ENCODE measurements around the gene CD28. TPM values are rescaled to one million over a fixed set of nuclear protein-coding genes. Genes with fewer than 3 reads are reported as not detected.

Gene CD28
- total and polyA plus RNA-seq, 7 experiments from 2014 or later, result 52.2 to 224 (median 113) TPM

- Histone ChIP-seq H3K36me3 (ENCODE audit: control insufficient read depth in 2 of 3, insufficient read depth in 3 of 3, low read length in 3 of 3) (peaks cover 17 to 43% (median 33%) of the 10 kb centered on the region in 3 experiments), H3K27ac (ENCODE audit: low read depth, low read length) (peak overlapping the region; percentile 43)
- peaks cover 45 to 96% (median 91%) of the 10 kb centered on the region in 7 donors for H3K4me1 Mint-ChIP-seq
Observed at GRCh38 chr2:203730076-203730729, 23.8 kb downstream of the CD28 start.

GRCh38 chr2:203730883-203731282, 24.4 kb downstream of the CD28 start:
- Histone ChIP-seq H3K27me3 (ENCODE audit: control insufficient read depth in 2 of 2, insufficient read depth in 2 of 2, low read length in 2 of 2) (no peaks in the 10 kb centered on the region), H3K36me3 (ENCODE audit: control insufficient read depth in 2 of 3, insufficient read depth in 3 of 3, low read length in 3 of 3) (peaks cover 19 to 50% (median 36%) of the 10 kb centered on the region in 3 experiments), H3K27ac (ENCODE audit: low read depth, low read length) (peak overlapping the region; percentile 43), H3K4me3 (ENCODE audit: low read length) (no peak overlapping the region), H3K9me3 (ENCODE audit: control insufficient read depth in 2 of 3, low read length in 3 of 3) (no peaks in the 10 kb centered on the region), H3K4me1 (ENCODE audit: control insufficient read depth in 2 of 2, insufficient read depth in 2 of 2, low read length in 2 of 2) (peaks cover 58 to 78% of the 10 kb centered on the region in 2 donors)
- DNase-seq, result no peak
- no peak for ATAC-seq
- peaks cover 38 to 89% (median 85%) of the 10 kb centered on the region in 5 donors for H3K36me3 Mint-ChIP-seq
- H3K4me3 Mint-ChIP-seq, result peak overlapping the region; percentile 17 to 81 (median 64)
- ChIA-PET POLR2A (interaction anchor here (1.7 to 6.7 kb wide), 3 partner anchors 11 to 21 kb away, joined by 4 to 108 read pairs (median 108); no protein-coding TSS in a partner anchor), CTCF (interaction anchor here (3.7 kb wide), 1 partner anchor 11 kb away, joined by 21 read pairs; no protein-coding TSS in a partner anchor)
- peaks cover 0 to 2% (median 0%) of the 10 kb centered on the region in 11 donors for H3K9me3 Mint-ChIP-seq
- H3K27ac Mint-ChIP-seq, result peak overlapping the region; percentile 86 to 95 (median 90)
- H3K27me3 Mint-ChIP-seq, result no peaks in the 10 kb centered on the region
- peaks cover 44 to 96% (median 91%) of the 10 kb centered on the region in 7 donors for H3K4me1 Mint-ChIP-seq
- intact Hi-C loops (cut with micrococcal nuclease), result loop anchor here in 1 of 2 donors (1.0 to 2.0 kb wide), 4 partner anchors 10 to 52 kb away; no protein-coding TSS in a partner anchor

More at GRCh38 chr2:203730076-203730729, 23.8 kb downstream of the CD28 start:
- no peaks in the 10 kb centered on the region for H3K27me3 Mint-ChIP-seq
- peak overlapping the region in 9 of 10 donors; percentile 23 to 81 (median 67) for H3K4me3 Mint-ChIP-seq
- ChIA-PET POLR2A (interaction anchor here (0.7 to 6.7 kb wide), 8 partner anchors 10 to 137 kb away, joined by 3 to 108 read pairs (median 6); partner anchors contain the start of gene CTLA4), CTCF (interaction anchor here (0.9 to 1.4 kb wide), 3 partner anchors 9 to 10 kb away, joined by 3 to 6 read pairs (median 3); no protein-coding TSS in a partner anchor)
- peak; percentile 39 for ATAC-seq
- Histone ChIP-seq H3K9me3 (ENCODE audit: control insufficient read depth in 2 of 3, low read length in 3 of 3) (no peaks in the 10 kb centered on the region), H3K4me3 (ENCODE audit: low read length) (no peak overlapping the region), H3K27me3 (ENCODE audit: control insufficient read depth in 2 of 2, insufficient read depth in 2 of 2, low read length in 2 of 2) (no peaks in the 10 kb centered on the region), H3K4me1 (ENCODE audit: control insufficient read depth in 2 of 2, insufficient read depth in 2 of 2, low read length in 2 of 2) (peaks cover 64 to 82% of the 10 kb centered on the region in 2 donors)
- intact Hi-C loops (cut with micrococcal nuclease), result loop anchor here in 1 of 2 donors (1.0 to 2.0 kb wide), 4 partner anchors 10 to 53 kb away; no protein-coding TSS in a partner anchor
- no peak for DNase-seq
- H3K27ac Mint-ChIP-seq, result peak overlapping the region; percentile 86 to 95 (median 90)
- H3K36me3 Mint-ChIP-seq, result peaks cover 36 to 86% (median 82%) of the 10 kb centered on the region in 5 donors
- peaks cover 0 to 2% (median 0%) of the 10 kb centered on the region in 11 donors for H3K9me3 Mint-ChIP-seq

GRCh38 chr2:203732092-203732952, 25.9 kb downstream of the CD28 start:
- H3K9me3 Mint-ChIP-seq, result peaks cover 0 to 2% (median 0%) of the 10 kb centered on the region in 11 donors
- H3K27ac Mint-ChIP-seq, result peak overlapping the region; percentile 85 to 97 (median 91)
- POLR2A ChIA-PET, result interaction anchor here (0.6 to 6.7 kb wide), 14 partner anchors 10 to 325 kb away, joined by 3 to 108 read pairs (median 4); partner anchors contain the start of gene CD28
- peak; percentile 30 for ATAC-seq
- no peak for DNase-seq
- Histone ChIP-seq H3K9me3 (ENCODE audit: control insufficient read depth in 2 of 3, low read length in 3 of 3) (no peaks in the 10 kb centered on the region), H3K4me1 (ENCODE audit: control insufficient read depth in 2 of 2, insufficient read depth in 2 of 2, low read length in 2 of 2) (peaks cover 55 to 82% of the 10 kb centered on the region in 2 donors), H3K27ac (ENCODE audit: low read depth, low read length) (peak overlapping the region; percentile 43), H3K27me3 (ENCODE audit: control insufficient read depth in 2 of 2, insufficient read depth in 2 of 2, low read length in 2 of 2) (no peaks in the 10 kb centered on the region), H3K4me3 (ENCODE audit: low read length) (no peak overlapping the region), H3K36me3 (ENCODE audit: control insufficient read depth in 2 of 3, insufficient read depth in 3 of 3, low read length in 3 of 3) (peaks cover 26 to 56% (median 28%) of the 10 kb centered on the region in 3 experiments)
- CTCF ChIA-PET, result interaction anchor here (0.7 to 3.7 kb wide), 10 partner anchors 9 to 506 kb away, joined by 3 to 21 read pairs (median 4); partner anchors contain the start of gene CD28
- no peaks in the 10 kb centered on the region for H3K27me3 Mint-ChIP-seq
- peak overlapping the region; percentile 13 to 81 (median 62) for H3K4me3 Mint-ChIP-seq
- H3K4me1 Mint-ChIP-seq, result peaks cover 47 to 96% (median 91%) of the 10 kb centered on the region in 7 donors
- peaks cover 37 to 88% (median 84%) of the 10 kb centered on the region in 5 donors for H3K36me3 Mint-ChIP-seq
- intact Hi-C loops (cut with micrococcal nuclease), result loop anchor here in 1 of 2 donors (2.0 kb wide), 1 partner anchor 50 kb away; no protein-coding TSS in a partner anchor

GRCh38 chr2:203732953-203733510, 26.6 kb downstream of the CD28 start:
- H3K27ac ChIP-seq (ENCODE audit: low read depth, low read length), result peak overlapping the region; percentile 43
- Mint-ChIP-seq H3K4me1 (peaks cover 51 to 99% (median 95%) of the 10 kb centered on the region in 7 donors), H3K27me3 (no peaks in the 10 kb centered on the region), H3K9me3 (peaks cover 0 to 2% (median 0%) of the 10 kb centered on the region in 11 donors), H3K36me3 (peaks cover 37 to 88% (median 82%) of the 10 kb centered on the region in 5 donors), H3K4me3 (peak overlapping the region; percentile 13 to 81 (median 62)), H3K27ac (peak overlapping the region; percentile 85 to 97 (median 91))
- CTCF ChIA-PET, result interaction anchor here (0.6 to 3.7 kb wide), 13 partner anchors 8 to 507 kb away, joined by 3 to 21 read pairs (median 5); partner anchors contain the start of gene CD28
- ATAC-seq (peak; percentile 44), DNase-seq (no peak)
- peaks cover 62 to 89% of the 10 kb centered on the region in 2 donors for H3K4me1 ChIP-seq (ENCODE audit: control insufficient read depth in 2 of 2, insufficient read depth in 2 of 2, low read length in 2 of 2)
- POLR2A ChIA-PET, result interaction anchor here (0.7 to 6.7 kb wide), 13 partner anchors 9 to 199 kb away, joined by 3 to 108 read pairs (median 5); partner anchors contain the start of gene CD28
- no peaks in the 10 kb centered on the region for H3K27me3 ChIP-seq (ENCODE audit: control insufficient read depth in 2 of 2, insufficient read depth in 2 of 2, low read length in 2 of 2)
- H3K36me3 ChIP-seq (ENCODE audit: control insufficient read depth in 2 of 3, insufficient read depth in 3 of 3, low read length in 3 of 3), result peaks cover 26 to 58% (median 28%) of the 10 kb centered on the region in 3 experiments
- intact Hi-C loops (cut with micrococcal nuclease), result loop anchor here in 1 of 2 donors (1.0 to 2.0 kb wide), 3 partner anchors 8 to 50 kb away; no protein-coding TSS in a partner anchor
- H3K9me3 ChIP-seq (ENCODE audit: control insufficient read depth in 2 of 3, low read length in 3 of 3), result no peaks in the 10 kb centered on the region
- no peak overlapping the region for H3K4me3 ChIP-seq (ENCODE audit: low read length)

- Histone ChIP-seq H3K27ac (ENCODE audit: low read depth, low read length) (peak overlapping the region; percentile 43), H3K4me3 (ENCODE audit: low read length) (no peak overlapping the region), H3K27me3 (ENCODE audit: control insufficient read depth in 2 of 2, insufficient read depth in 2 of 2, low read length in 2 of 2) (no peaks in the 10 kb centered on the region), H3K9me3 (ENCODE audit: control insufficient read depth in 2 of 3, low read length in 3 of 3) (no peaks in the 10 kb centered on the region), H3K4me1 (ENCODE audit: control insufficient read depth in 2 of 2, insufficient read depth in 2 of 2, low read length in 2 of 2) (peaks cover 65 to 89% of the 10 kb centered on the region in 2 donors), H3K36me3 (ENCODE audit: control insufficient read depth in 2 of 3, insufficient read depth in 3 of 3, low read length in 3 of 3) (peaks cover 26 to 63% (median 28%) of the 10 kb centered on the region in 3 experiments)
- ChIA-PET POLR2A (interaction anchor here (0.7 to 6.7 kb wide), 9 partner anchors 9 to 81 kb away, joined by 3 to 108 read pairs (median 7); partner anchors contain the start of gene CD28), CTCF (interaction anchor here (0.6 to 3.7 kb wide), 8 partner anchors 9 to 176 kb away, joined by 3 to 21 read pairs (median 6); no protein-coding TSS in a partner anchor)
- peaks cover 37 to 88% (median 82%) of the 10 kb centered on the region in 5 donors for H3K36me3 Mint-ChIP-seq
- no peaks in the 10 kb centered on the region for H3K27me3 Mint-ChIP-seq
- peaks cover 0 to 2% (median 0%) of the 10 kb centered on the region in 11 donors for H3K9me3 Mint-ChIP-seq
- DNase-seq (no peak), ATAC-seq (no peak)
- H3K4me3 Mint-ChIP-seq, result peak overlapping the region; percentile 13 to 81 (median 53)
- intact Hi-C loops (cut with micrococcal nuclease), result loop anchor here in 1 of 2 donors (1.0 to 2.0 kb wide), 3 partner anchors 8 to 49 kb away; no protein-coding TSS in a partner anchor
- H3K27ac Mint-ChIP-seq, result peak overlapping the region; percentile 85 to 97 (median 92)
- peaks cover 57 to 100% (median 96%) of the 10 kb centered on the region in 7 donors for H3K4me1 Mint-ChIP-seq
Observed at GRCh38 chr2:203733684-203734083, 27.2 kb downstream of the CD28 start.

All from naive thymus-derived CD4-positive, alpha-beta T cell (primary cell).